ENCODE results near the gene ALDH6A1. TPM values are rescaled to one million over a fixed set of nuclear protein-coding genes. Genes with fewer than 3 reads are reported as not detected.

The ALDH6A1 gene
- total RNA-seq, 1 donor from 2014 or later, result 25.6 TPM

DNA sequence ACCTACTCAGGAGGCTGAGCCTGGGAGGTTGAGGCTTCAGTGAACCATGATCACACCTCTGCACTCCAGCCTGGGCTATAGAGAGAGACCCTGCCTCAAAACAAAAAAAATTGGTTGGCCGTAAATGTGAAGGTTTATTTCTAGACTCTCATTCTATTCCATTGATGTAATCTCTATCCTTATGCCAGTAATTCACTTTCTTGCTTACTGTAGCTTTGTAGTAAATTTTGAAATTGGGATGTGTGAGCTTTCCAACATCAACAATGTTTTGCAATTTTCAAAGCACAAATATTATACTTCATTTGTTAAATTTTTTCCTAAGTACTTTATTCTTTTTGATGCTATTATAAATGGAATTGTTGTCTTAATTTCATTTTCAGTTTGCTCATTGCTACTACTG, 25.1 kb upstream of the ALDH6A1 start:
- H3K27me3 Mint-ChIP-seq (ENCODE audit: unreplicated experiment), result no peaks in the 10 kb centered on the region
- no peak for TF ChIP-seq CTCF (IDR thresholded peaks at IDR 0.05)
- no peak overlapping the region for H3K4me3 Mint-ChIP-seq (ENCODE audit: unreplicated experiment)
- H3K36me3 Mint-ChIP-seq (ENCODE audit: unreplicated experiment), result peaks cover 11% of the 10 kb centered on the region
- H3K4me1 Mint-ChIP-seq (ENCODE audit: unreplicated experiment), result no peaks in the 10 kb centered on the region
- no peak for DNase-seq (ENCODE audit: extremely low spot score, unreplicated experiment)
- H3K27ac Mint-ChIP-seq (ENCODE audit: unreplicated experiment), result no peak overlapping the region
- H3K9me3 Mint-ChIP-seq (ENCODE audit: unreplicated experiment), result no peaks in the 10 kb centered on the region

DNA sequence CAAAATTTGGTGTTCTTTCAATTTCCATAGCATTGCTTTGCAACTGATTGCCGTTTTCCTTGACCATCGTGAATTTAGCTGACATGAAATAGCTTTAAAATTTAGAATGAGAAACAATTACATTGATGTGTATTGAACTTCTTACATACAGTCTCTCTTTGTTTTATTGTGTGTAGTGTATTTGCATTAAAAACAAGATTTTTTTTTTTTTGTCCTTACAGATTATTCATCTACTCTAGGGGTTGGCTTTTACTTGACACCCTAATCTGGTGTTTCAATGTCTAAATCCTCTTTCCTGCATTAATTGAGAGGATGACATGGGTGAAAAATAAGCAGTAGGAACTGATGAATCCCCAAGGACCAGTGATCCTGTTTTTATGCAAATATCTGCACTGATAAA, 21.1 kb upstream of the ALDH6A1 start:
- no peak for TF ChIP-seq CTCF (IDR thresholded peaks at IDR 0.05)
- H3K4me1 Mint-ChIP-seq (ENCODE audit: unreplicated experiment), result no peaks in the 10 kb centered on the region
- H3K9me3 Mint-ChIP-seq (ENCODE audit: unreplicated experiment), result no peaks in the 10 kb centered on the region
- DNase-seq (ENCODE audit: extremely low spot score, unreplicated experiment), result no peak
- H3K27me3 Mint-ChIP-seq (ENCODE audit: unreplicated experiment), result no peaks in the 10 kb centered on the region
- no peak overlapping the region for H3K4me3 Mint-ChIP-seq (ENCODE audit: unreplicated experiment)
- no peak overlapping the region for H3K27ac Mint-ChIP-seq (ENCODE audit: unreplicated experiment)
- peaks cover 22% of the 10 kb centered on the region for H3K36me3 Mint-ChIP-seq (ENCODE audit: unreplicated experiment)

GRCh38 chr14:74089251-74090020, 5.2 kb upstream of the ALDH6A1 start:
- no peak overlapping the region for H3K4me3 Mint-ChIP-seq (ENCODE audit: unreplicated experiment)
- no peak overlapping the region for H3K27ac Mint-ChIP-seq (ENCODE audit: unreplicated experiment)
- H3K9me3 Mint-ChIP-seq (ENCODE audit: unreplicated experiment), result no peaks in the 10 kb centered on the region
- TF ChIP-seq CTCF (IDR thresholded peaks at IDR 0.05), result no peak
- no peaks in the 10 kb centered on the region for H3K27me3 Mint-ChIP-seq (ENCODE audit: unreplicated experiment)
- H3K36me3 Mint-ChIP-seq (ENCODE audit: unreplicated experiment), result peaks cover 2% of the 10 kb centered on the region
- peaks cover 9% of the 10 kb centered on the region for H3K4me1 Mint-ChIP-seq (ENCODE audit: unreplicated experiment)
- no peak for DNase-seq (ENCODE audit: extremely low spot score, unreplicated experiment)

GRCh38 chr14:74085828-74086227, 1.6 kb upstream of the ALDH6A1 start:
- Mint-ChIP-seq H3K4me3 (ENCODE audit: unreplicated experiment) (peak overlapping the region; percentile 95), H3K9me3 (ENCODE audit: unreplicated experiment) (no peaks in the 10 kb centered on the region), H3K36me3 (ENCODE audit: unreplicated experiment) (no peaks in the 10 kb centered on the region), H3K27me3 (ENCODE audit: unreplicated experiment) (no peaks in the 10 kb centered on the region), H3K4me1 (ENCODE audit: unreplicated experiment) (peaks cover 22% of the 10 kb centered on the region), H3K27ac (ENCODE audit: unreplicated experiment) (peak overlapping the region; percentile 96)
- DNase-seq (ENCODE audit: extremely low spot score, unreplicated experiment), result no peak
- TF ChIP-seq CTCF (IDR thresholded peaks at IDR 0.05), result no peak

DNA sequence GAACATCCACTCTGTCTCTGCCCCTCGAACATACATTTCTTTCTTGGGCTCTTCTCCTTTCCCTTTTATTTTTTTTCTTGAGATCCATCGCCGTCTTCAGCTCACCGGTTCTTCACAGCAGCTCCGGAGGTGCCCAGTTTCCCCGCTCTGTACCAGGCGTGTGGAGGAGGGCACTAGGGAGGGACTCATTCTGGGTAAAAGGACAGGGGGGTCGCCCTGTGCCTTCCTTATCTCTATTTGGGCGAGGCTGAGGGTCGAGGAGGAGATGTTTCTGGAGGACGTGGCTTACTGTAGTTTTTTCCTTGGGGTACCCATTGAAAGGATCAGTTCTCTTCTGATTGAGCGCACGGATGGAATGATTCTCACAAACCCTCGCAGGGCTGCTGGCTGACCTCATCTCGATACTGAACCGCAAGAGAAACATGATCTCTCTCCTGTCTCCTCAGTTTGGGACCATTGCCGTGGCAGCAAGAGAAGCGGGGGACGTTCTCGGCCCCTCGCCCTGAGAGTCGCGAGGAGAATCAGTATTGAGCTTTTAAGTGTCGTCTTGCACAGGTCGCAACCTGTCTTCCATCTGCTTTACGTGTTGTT, 889 bp upstream of the ALDH6A1 start:
- DNase-seq (ENCODE audit: extremely low spot score, unreplicated experiment), result no peak
- H3K9me3 Mint-ChIP-seq (ENCODE audit: unreplicated experiment), result no peaks in the 10 kb centered on the region
- peaks cover 22% of the 10 kb centered on the region for H3K4me1 Mint-ChIP-seq (ENCODE audit: unreplicated experiment)
- H3K4me3 Mint-ChIP-seq (ENCODE audit: unreplicated experiment), result peak overlapping the region; percentile 95
- no peaks in the 10 kb centered on the region for H3K27me3 Mint-ChIP-seq (ENCODE audit: unreplicated experiment)
- no peak for TF ChIP-seq CTCF (IDR thresholded peaks at IDR 0.05)
- H3K36me3 Mint-ChIP-seq (ENCODE audit: unreplicated experiment), result no peaks in the 10 kb centered on the region
- H3K27ac Mint-ChIP-seq (ENCODE audit: unreplicated experiment), result peak overlapping the region; percentile 96

Measured in osteocyte (in vitro differentiated cells).